HepG2 (cell line): ENCODE measurements around the gene RINL. TPM values are rescaled to one million over a fixed set of nuclear protein-coding genes. Genes with fewer than 3 reads are reported as not detected.

Experiments
- ATAC-seq: fragments of 200-7000 bp; cut with Tn5 transposase; 3 replicates; pipeline ENCODE4 v1.9.1; 2020; ENCODE audit warnings: mild to moderate bottlenecking, moderate library complexity
- BruUV-seq: library from RNA; stranded (reverse); fragments of 400-500 nt; replicated peaks from 2 replicates; lab custom pipeline; 2021; lab: Mats Ljungman, UMichigan
- CTCF ChIA-PET: fragments of 300-600 bp; formaldehyde crosslinking; extraction: SDS; loops from one replicate; lab custom pipeline; 2021; ENCODE audit warnings: low total read pairs, inconsistent platforms, low intra/inter-chr PET ratio; lab: Yijun Ruan, JAX
- POLR2A ChIA-PET: fragments of 350-600 bp; sonication (Branson Sonifier 250); formaldehyde crosslinking; loops from one replicate; lab custom pipeline; 2020; ENCODE audit warnings: antibody characterized with exemption, inconsistent platforms; lab: Yijun Ruan, JAX
- DNase-seq: peaks from one replicate; pipeline ENCODE4 v3.0.0-alpha.2; 2015; ENCODE audit warnings: low spot score
- FAIRE-seq: peaks from 3 replicates; lab custom pipeline; 2011; peaks lifted over from hg19 to GRCh38; lab: Jason Lieb, UNC
- H2AFZ ChIP-seq: one replicate; pipeline ENCODE4 v1.6.1; 2011; ENCODE audit warnings: low read length, inconsistent platforms
- H3K27ac ChIP-seq: fragments of 300-600 bp; 3 replicates; pipeline ENCODE4 v1.8.0; 2011; ENCODE audit warnings: mixed run types, mild to moderate bottlenecking, mixed read lengths, low read length, inconsistent platforms; ENCODE audit not compliant: insufficient read depth; ENCODE audit errors: extremely low read length
- H3K27me3 ChIP-seq, 2 experiments: fragments of 200-600 bp in 1 of 2; 2 replicates in 1 of 2; 3 replicates in 1 of 2; pipeline versions ENCODE4 v1.6.0 to v1.8.0; 2011; ENCODE audit warnings: low read length in 2 of 2, mild to moderate bottlenecking in 2 of 2, moderate library complexity in 2 of 2, inconsistent platforms in 1 of 2; ENCODE audit not compliant: insufficient read depth in 2 of 2, control insufficient read depth in 1 of 2
- H3K36me3 ChIP-seq, 2 experiments: fragments of 200-600 bp in 1 of 2; replicated peaks in 1 of 2; 2 replicates in 1 of 2; 3 replicates in 1 of 2; pipeline versions ENCODE4 v1.5.1 to v1.8.0; 2011; ENCODE audit warnings: low read length in 2 of 2, inconsistent platforms in 1 of 2; ENCODE audit not compliant: insufficient read depth in 2 of 2, control insufficient read depth in 1 of 2
- H3K4me1 ChIP-seq: 2 replicates; pipeline ENCODE4 v1.5.1; 2012; ENCODE audit warnings: low read length, inconsistent platforms; ENCODE audit not compliant: insufficient read depth
- H3K4me2 ChIP-seq: 2 replicates; pipeline ENCODE4 v1.6.0; 2011; ENCODE audit warnings: low read depth, low read length, inconsistent platforms
- H3K4me3 ChIP-seq, 3 experiments: fragments of 200-600 bp in 1 of 3; sonication (generic), shearing (Covaris generic) in 1 of 3; replicated peaks in 1 of 3; 2 replicates each; pipeline ENCODE4 v1.5.1; 2011 to 2016; ENCODE audit warnings: low read length in 3 of 3, inconsistent platforms in 2 of 3, low read depth in 2 of 3, mild to moderate bottlenecking in 2 of 3, control low read depth in 1 of 3, mixed read lengths in 1 of 3; ENCODE audit not compliant: insufficient read depth in 1 of 3
- H3K79me2 ChIP-seq: one replicate; pipeline ENCODE4 v1.6.1; 2011; ENCODE audit warnings: low read length, inconsistent platforms; ENCODE audit not compliant: insufficient read depth
- H3K9ac ChIP-seq: 2 replicates; pipeline ENCODE4 v1.6.0; 2011; ENCODE audit warnings: mild to moderate bottlenecking, low read depth, low read length, inconsistent platforms; ENCODE audit not compliant: insufficient read depth
- H3K9me3 ChIP-seq: 2 replicates; pipeline ENCODE4 v1.5.1; 2012; ENCODE audit warnings: mild to moderate bottlenecking, low read length
- H4K20me1 ChIP-seq: 2 replicates; pipeline ENCODE4 v1.6.0; 2011; ENCODE audit warnings: inconsistent platforms, mild to moderate bottlenecking, low read length, moderate library complexity; ENCODE audit not compliant: insufficient read depth
- AGO2 ChIP-seq: fragments of 200-400 bp; formaldehyde crosslinking; optimal IDR thresholded peaks from 2 replicates; pipeline ENCODE3; 2017; ENCODE audit warnings: mild to moderate bottlenecking, low read depth, low read length, moderate library complexity
- ETV6 ChIP-seq: sonication (generic); formaldehyde crosslinking; conservative IDR thresholded peaks from 2 replicates; pipeline ENCODE4 v1.4.0; 2020; ENCODE audit warnings: missing genetic modification reagents
- FOXC1 ChIP-seq: sonication (generic); formaldehyde crosslinking; IDR thresholded peaks from 2 replicates; pipeline ENCODE4 v1.8.0; 2022; ENCODE audit warnings: mild to moderate bottlenecking, missing genetic modification reagents, borderline replicate concordance
- GTF2F1 ChIP-seq: fragments of 150-350 bp; IDR thresholded peaks from 2 replicates; pipeline ENCODE4 v1.6.1; 2014; ENCODE audit warnings: low read length
- JARID2 ChIP-seq: sonication (generic); formaldehyde crosslinking; IDR thresholded peaks from 2 replicates; pipeline ENCODE4 v1.8.1; 2023; ENCODE audit warnings: missing genetic modification reagents, inconsistent platforms; ENCODE audit not compliant: insufficient replicate concordance
- KDM5A ChIP-seq: fragments of 200-600 bp; sonication (generic); IDR thresholded peaks from 2 replicates; pipeline ENCODE4 v1.7.0; 2018; ENCODE audit warnings: antibody characterized with exemption, mild to moderate bottlenecking, low read length, borderline replicate concordance
- KDM5B ChIP-seq: sonication (generic); formaldehyde crosslinking; IDR thresholded peaks from 2 replicates; pipeline ENCODE4 v1.4.0; 2020; ENCODE audit warnings: missing genetic modification reagents, mild to moderate bottlenecking, borderline replicate concordance
- PAXIP1 ChIP-seq: sonication (generic); formaldehyde crosslinking; conservative IDR thresholded peaks from 2 replicates; pipeline ENCODE4 v1.4.0; 2020; ENCODE audit warnings: mild to moderate bottlenecking, missing genetic modification reagents, moderate library complexity
- RFXANK ChIP-seq: IDR thresholded peaks from 2 replicates; pipeline ENCODE4 v1.6.1; 2016
- ZIK1 ChIP-seq: sonication (generic); formaldehyde crosslinking; IDR thresholded peaks from 2 replicates; pipeline ENCODE4 v1.5.0; 2020; ENCODE audit warnings: mild to moderate bottlenecking, low read depth, missing genetic modification reagents, borderline replicate concordance
- ZNF318 ChIP-seq: sonication (generic); formaldehyde crosslinking; IDR thresholded peaks from 2 replicates; pipeline ENCODE4 v1.4.0; 2020; ENCODE audit warnings: mild to moderate bottlenecking, missing genetic modification reagents
- ZNF326 ChIP-seq: sonication (generic); formaldehyde crosslinking; IDR thresholded peaks from 2 replicates; pipeline ENCODE4 v1.4.0; 2020; ENCODE audit warnings: missing genetic modification reagents, borderline replicate concordance
- ZNF33B ChIP-seq: sonication (generic); formaldehyde crosslinking; IDR thresholded peaks from 2 replicates; pipeline ENCODE4 v1.5.1; 2020; ENCODE audit warnings: mild to moderate bottlenecking, missing genetic modification reagents
- ZNF501 ChIP-seq: sonication (generic); formaldehyde crosslinking; IDR thresholded peaks from 2 replicates; pipeline ENCODE4 v1.5.1; 2020; ENCODE audit warnings: mild to moderate bottlenecking, moderate library complexity, missing genetic modification reagents
- WGBS: methylation state at CpG from one replicate; pipeline ENCODE4 v1.1.6; 2017; ENCODE audit warnings: low lambda C conversion rate; 5-methylcytosine and 5-hydroxymethylcytosine counted together
- in situ Hi-C: cut with HindIII; loops from 2 replicates; pipeline ENCODE4 v1.10.0; 2017; ENCODE audit warnings: low pct_unique_long_range_greater_than_20kb; ENCODE audit not compliant: extremely low pct_ligation_motif_present
- intact Hi-C: fragments of 100-400 bp; cut with micrococcal nuclease; formaldehyde crosslinking; loops from one replicate; pipeline ENCODE4 v1.10.0; 2022; ENCODE audit not compliant: unreplicated experiment
- polyA plus RNA-seq, 8 experiments: library from polyadenylated mRNA; depleted of rRNA in 3 of 8; stranded (reverse) in 7 of 8; unstranded in 1 of 8; fragments of >200 nt; fragmentation: Illumina TruSeq in 4 of 8; extraction: Trizol in 4 of 8; gene quantifications; 2 replicates each; pipeline versions ENCODE4 v1.2.1 to v1.2.3, GENCODE V29; 2011 to 2016; ENCODE audit warnings: low read depth in 4 of 8, missing spikeins in 1 of 8, mixed read lengths in 1 of 8; ENCODE audit not compliant: insufficient read depth in 1 of 8
- total RNA-seq, 5 experiments: library from RNA; depleted of rRNA; stranded (reverse); fragments of >200 nt; fragmentation: Illumina TruSeq; extraction: Trizol; gene quantifications; 2 replicates each; pipeline ENCODE4 v1.2.3, GENCODE V29; 2016; ENCODE audit warnings: low read depth in 1 of 5

RINL gene
- total and polyA plus RNA-seq, 2 of the 13 experiments (the other 11 are each of a cell fraction or from before 2014, with no cell fraction given), result 11.4 to 18.0 TPM

- H3K4me2 ChIP-seq, result no peak overlapping the region
- TF ChIP-seq RFXANK (CRISPR knock-in tag) (no peak), KDM5B (CRISPR knock-in tag) (no peak), ZIK1 (CRISPR knock-in tag) (no peak), GTF2F1 (no peak), ZNF501 (no peak), JARID2 (CRISPR knock-in tag) (no peak), KDM5A (no peak), PAXIP1 (no peak), ETV6 (CRISPR knock-in tag) (no peak), ZNF33B (CRISPR knock-in tag) (no peak), AGO2 (no peak), ZNF318 (CRISPR knock-in tag) (no peak), FOXC1 (CRISPR knock-in tag) (no peak), ZNF326 (CRISPR knock-in tag) (no peak)
- POLR2A ChIA-PET, result no interaction called here
- H3K9ac ChIP-seq, result no peak overlapping the region
- 95% methylated on average over 13 of the region's 14 CpGs for WGBS
- no peak overlapping the region for H3K27ac ChIP-seq
- ATAC-seq (no peak), DNase-seq (no peak), FAIRE-seq (no peak)
- in situ Hi-C loops, result no loop called here
- H2AFZ ChIP-seq, result no peak overlapping the region
- H3K27me3 ChIP-seq, result no peaks in the 10 kb centered on the region
- intact Hi-C loops, result no loop called here
- no peaks in the 10 kb centered on the region for H4K20me1 ChIP-seq
- H3K4me1 ChIP-seq, result peaks cover 9% of the 10 kb centered on the region
- CTCF ChIA-PET, result no interaction called here
- no peaks in the 10 kb centered on the region for H3K79me2 ChIP-seq
- no TSS peak for BruUV-seq
- H3K4me3 ChIP-seq, result no peak overlapping the region
- H3K9me3 ChIP-seq, result no peaks in the 10 kb centered on the region
- no peaks in the 10 kb centered on the region; a peak in 2 of 5 replicates for H3K36me3 ChIP-seq
These were observed 15.3 kb upstream of the RINL start for GRCh38 chr19:38893341-38893771.
